Pancreas (tissue), 10 donors: Measurements from ENCODE around the gene VAPA. TPM values are rescaled to one million over a fixed set of nuclear protein-coding genes. Genes with fewer than 3 reads are reported as not detected.

Experiments
- ATAC-seq, 4 donors: fragments of 200-7000 bp; cut with Tn5 transposase; one replicate each; pipeline versions ENCODE4 v1.8.0 to v1.9.1; 2020; ENCODE audit warnings: mild to moderate bottlenecking in 4 of 4, moderate library complexity in 4 of 4
- DNase-seq, 6 donors: peaks; one replicate each; pipeline ENCODE4 v3.0.0-alpha.2; 2020
- FAIRE-seq: peaks from 2 replicates; lab custom pipeline; 2012; peaks lifted over from hg19 to GRCh38; lab: Jason Lieb, UNC
- H3K27ac ChIP-seq, 4 donors: fragments of 200-600 bp; sonication (generic); 1 replicate in 3 of 4; 2 replicates in 1 of 4; pipeline versions ENCODE4 v1.5.0 to v1.8.0; 2020
- H3K27me3 ChIP-seq, 4 donors: fragments of 200-600 bp; one replicate each; pipeline ENCODE4 v1.8.0; 2021
- H3K36me3 ChIP-seq, 3 donors: fragments of 200-600 bp; sonication (generic) in 1 of 3; one replicate each; pipeline versions ENCODE4 v1.5.0 to v1.8.0; 2020 to 2021
- H3K4me1 ChIP-seq, 3 donors: fragments of 200-600 bp; one replicate each; pipeline ENCODE4 v1.8.0; 2021
- H3K4me3 ChIP-seq, 4 donors: fragments of 200-600 bp; sonication (generic) in 2 of 4; one replicate each; pipeline versions ENCODE4 v1.5.0 to v1.8.0; 2020 to 2021
- H3K9me3 ChIP-seq, 4 donors: fragments of 200-600 bp; one replicate each; pipeline ENCODE4 v1.8.0; 2021
- CTCF ChIP-seq, 4 donors: fragments of 200-600 bp; sonication (generic) in 3 of 4; IDR thresholded peaks; one replicate each; pipeline versions ENCODE4 v1.5.0 to v1.8.0; 2021; ENCODE audit warnings: antibody characterized with exemption in 4 of 4
- WGBS, 2 donors: extraction: QIAGEN DNeasy Blood & Tissue Kit; methylation state at CpG; one replicate each; pipeline ENCODE4 v1.1.7; 2013; 5-methylcytosine and 5-hydroxymethylcytosine counted together
- intact Hi-C, 3 donors: fragments of 100-400 bp; cut with DNase I; formaldehyde crosslinking; loops; one replicate each; pipeline versions ENCODE4 v1.11.1 to v1.14.2; 2022
- polyA plus RNA-seq, 2 donors: library from polyadenylated mRNA; stranded (reverse); fragments of 200-250 nt; gene quantifications; one replicate each; pipeline ENCODE4 v1.2.3, GENCODE V29; 2013
- total RNA-seq, 6 donors: library from RNA; stranded (reverse); fragmentation: NEBNext Ultra II Directional in 4 of 6; extraction: Animal tissue kit (Norgen Biotek cat#: 25700) in 4 of 6; gene quantifications; one replicate each; pipeline versions ENCODE4 v1.2.1 to v1.2.4, GENCODE V29; 2021 to 2023
- donor health status: healthy with polysubstance abuse.
- donor health status: DM: no; HTN: no; CAD: no; lungs with moderate emphysema.
- donor health status: DM: no; HTN: no; CAD: no.
- donor health status: control.
- donor health status: control.
- donor health status: Bipolar disorder and iron deficiency.
- donor health status: DM: yes; HTN: yes; CAD: no.
- donor health status: DM: no; HTN: no; CAD: no.
- donor health status: DM: no; HTN: no; CAD: no.
- donor health status: DM: yes; HTN: yes; CAD: no.

Gene VAPA
- total and polyA plus RNA-seq, 8 donors: 33.5 to 117 (median 97.4) TPM

GRCh38 chr18:9987345-9987744, 73.5 kb downstream of the VAPA start:
- Histone ChIP-seq H3K27ac (peak overlapping the region in 3 of 4 donors; percentile 13 to 51 (median 33)), H3K36me3 (no peaks in the 10 kb centered on the region), H3K4me3 (no peak overlapping the region), H3K27me3 (no peaks in the 10 kb centered on the region), H3K9me3 (no peaks in the 10 kb centered on the region), H3K4me1 (peaks cover 0 to 11% (median 9%) of the 10 kb centered on the region in 3 donors)
- ATAC-seq (peak in 3 of 4 donors; percentile 25 to 41 (median 34)), DNase-seq (no peak), FAIRE-seq (no peak)
- WGBS, 2 donors: 33 to 43% methylated on average over 8 of the region's 8 CpGs
- intact Hi-C loops: no loop called here
- no peak for TF ChIP-seq CTCF (IDR thresholded peaks at IDR 0.05)

- no peak for FAIRE-seq
- no peak for TF ChIP-seq CTCF (IDR thresholded peaks at IDR 0.05)
- H3K4me3 ChIP-seq: no peak overlapping the region
- peak in 5 of 6 donors; percentile 36 to 68 (median 59) for DNase-seq
- WGBS, 2 donors: 26 to 36% methylated on average over 12 of the region's 12 CpGs
- H3K9me3 ChIP-seq: no peaks in the 10 kb centered on the region
- intact Hi-C loops: no loop called here
- no peaks in the 10 kb centered on the region for H3K36me3 ChIP-seq
- no peaks in the 10 kb centered on the region for H3K27me3 ChIP-seq
- peak; percentile 74 to 91 (median 85) for ATAC-seq
- H3K27ac ChIP-seq: peak overlapping the region in 3 of 4 donors; percentile 13 to 51 (median 33)
- peaks cover 0 to 11% (median 9%) of the 10 kb centered on the region in 3 donors for H3K4me1 ChIP-seq
Measured at GRCh38 chr18:9987931-9988330, 74.1 kb downstream of the VAPA start.

- Histone ChIP-seq H3K4me1 (peaks cover 0 to 11% (median 9%) of the 10 kb centered on the region in 3 donors), H3K27me3 (no peaks in the 10 kb centered on the region), H3K27ac (peak overlapping the region in 3 of 4 donors; percentile 13 to 51 (median 33)), H3K9me3 (no peaks in the 10 kb centered on the region), H3K4me3 (no peak overlapping the region), H3K36me3 (no peaks in the 10 kb centered on the region)
- no peak for DNase-seq
- no peak for FAIRE-seq
- WGBS, 2 donors: 71 to 75% methylated on average over 9 of the region's 9 CpGs
- no peak for TF ChIP-seq CTCF (IDR thresholded peaks at IDR 0.05)
- intact Hi-C loops: no loop called here
- no peak for ATAC-seq
Measured at GRCh38 chr18:9988665-9989064, 74.8 kb downstream of the VAPA start.

- Histone ChIP-seq H3K27ac (no peak overlapping the region), H3K4me1 (peaks cover 0 to 15% (median 9%) of the 10 kb centered on the region in 3 donors), H3K27me3 (no peaks in the 10 kb centered on the region), H3K36me3 (no peaks in the 10 kb centered on the region), H3K4me3 (no peak overlapping the region), H3K9me3 (no peaks in the 10 kb centered on the region)
- intact Hi-C loops: no loop called here
- no peak for DNase-seq
- no peak for FAIRE-seq
- ATAC-seq: no peak
- no peak for TF ChIP-seq CTCF (IDR thresholded peaks at IDR 0.05)
- 75 to 82% methylated on average over 5 of the region's 5 CpGs for WGBS, 2 donors
Measured at GRCh38 chr18:9989481-9989880, 75.7 kb downstream of the VAPA start.
